GM18951 (cell line): ENCODE measurements around the gene PKIB.
"Not testable (repeated sequence)": the region's sequence is repeated elsewhere in the genome, so short reads cannot be mapped to it uniquely, and the experiment has no call there.

Source experiments
- POLR2A ChIP-seq: IDR thresholded peaks from 4 replicates; pipeline ENCODE4 v1.6.1; 2011; ENCODE audit warnings: mild to moderate bottlenecking; ENCODE audit not compliant: insufficient read length, insufficient read depth; ENCODE audit errors: extremely low read depth
- in situ Hi-C: fragments of 300-500 bp; cut with MboI; formaldehyde crosslinking; loops from one replicate; pipeline ENCODE4 v1.12.0; 2022; ENCODE audit warnings: low sequenced_read_pairs, mixed read lengths, inconsistent platforms; ENCODE audit not compliant: unreplicated experiment

PKIB gene

DNA sequence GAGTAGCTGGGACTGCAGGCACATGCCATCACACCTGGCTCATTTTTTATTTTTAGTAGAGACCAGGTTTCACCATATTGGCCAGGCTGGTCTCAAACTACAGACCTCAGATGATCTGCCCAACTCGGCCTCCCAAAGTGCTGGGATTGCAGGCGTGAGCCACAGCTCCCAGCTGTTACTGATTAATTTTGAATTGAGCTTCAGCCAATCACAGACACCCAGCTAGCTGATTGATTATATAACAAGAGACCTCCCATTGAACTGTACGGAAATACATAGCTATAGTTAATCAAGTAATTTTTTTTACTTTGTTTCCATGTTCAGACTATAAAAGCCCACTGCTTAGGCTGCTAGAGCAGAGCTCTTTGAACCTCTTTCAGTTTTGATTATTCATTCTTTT lies 31.6 kb downstream of the PKIB start:
- in situ Hi-C loops: no loop called here
- TF ChIP-seq POLR2A: no peak

DNA sequence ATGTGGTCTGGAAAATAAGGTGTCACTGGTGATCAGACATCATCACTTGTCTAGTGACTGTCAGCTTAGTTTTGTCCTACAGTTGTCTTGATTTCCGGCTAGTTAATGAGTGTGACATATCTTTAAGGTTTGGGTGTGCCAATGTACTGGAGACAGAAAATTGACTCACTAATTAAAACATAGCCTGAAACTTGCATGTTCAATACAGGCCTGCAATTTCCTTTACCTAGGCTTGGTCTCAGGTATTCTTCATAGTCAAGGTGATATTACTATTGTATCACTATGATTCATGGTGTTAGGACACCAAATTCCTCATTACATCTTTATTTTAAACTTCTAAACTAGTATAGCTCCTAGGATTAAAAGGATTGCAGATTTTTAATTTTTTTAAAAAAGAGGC lies 32.4 kb downstream of the PKIB start:
- in situ Hi-C loops: not testable (repeated sequence)

GRCh38 chr6:122645256-122645655 lies 35.1 kb downstream of the PKIB start:
- TF ChIP-seq POLR2A: no peak
- in situ Hi-C loops: no loop called here

DNA sequence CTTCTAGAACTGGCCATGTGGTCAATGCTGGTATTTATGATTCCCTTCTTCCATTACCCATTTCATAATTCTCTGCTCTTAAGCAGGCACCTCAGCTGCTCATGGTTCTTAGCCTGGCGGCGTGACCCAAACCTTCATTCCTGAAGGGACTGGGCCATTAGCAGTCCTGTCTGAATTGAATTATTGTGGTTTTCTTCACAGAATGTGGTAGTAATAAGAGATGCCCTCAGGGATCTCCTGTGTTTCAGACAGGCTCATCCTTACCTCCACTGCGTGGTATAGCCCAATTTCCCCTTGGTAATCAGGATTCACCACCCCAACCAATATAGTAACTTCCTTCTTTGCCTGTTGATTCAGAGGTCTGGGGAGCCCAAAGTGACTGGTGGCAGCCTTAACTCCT lies 37.6 kb downstream of the PKIB start:
- no peak for TF ChIP-seq POLR2A
- in situ Hi-C loops: no loop called here

DNA sequence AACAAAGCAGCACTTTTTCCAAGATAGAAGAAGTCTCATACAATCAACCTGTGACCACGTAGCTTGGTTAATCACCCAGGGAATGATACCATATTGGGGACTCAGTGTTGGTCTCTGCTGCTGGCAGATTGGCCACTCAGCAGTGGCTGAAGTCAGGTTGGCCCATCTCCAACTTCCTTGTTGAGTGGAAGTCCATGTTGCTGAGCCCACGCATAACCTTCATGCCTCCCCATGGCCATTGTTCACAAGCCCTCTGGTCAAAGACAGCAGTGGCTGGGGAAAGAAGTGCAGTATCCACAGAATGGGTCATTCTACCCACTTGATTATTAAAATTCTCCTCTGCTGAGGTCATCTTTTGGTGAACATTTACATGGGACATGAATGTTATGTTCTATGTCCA lies 38.5 kb downstream of the PKIB start:
- TF ChIP-seq POLR2A: no peak
- in situ Hi-C loops: no loop called here

- no peak for TF ChIP-seq POLR2A
- in situ Hi-C loops: no loop called here
These were observed 39.5 kb downstream of the PKIB start for GRCh38 chr6:122649701-122650100.

- in situ Hi-C loops: no loop called here
- TF ChIP-seq POLR2A: no peak
These were observed 40.2 kb downstream of the PKIB start for GRCh38 chr6:122650403-122650802.

DNA sequence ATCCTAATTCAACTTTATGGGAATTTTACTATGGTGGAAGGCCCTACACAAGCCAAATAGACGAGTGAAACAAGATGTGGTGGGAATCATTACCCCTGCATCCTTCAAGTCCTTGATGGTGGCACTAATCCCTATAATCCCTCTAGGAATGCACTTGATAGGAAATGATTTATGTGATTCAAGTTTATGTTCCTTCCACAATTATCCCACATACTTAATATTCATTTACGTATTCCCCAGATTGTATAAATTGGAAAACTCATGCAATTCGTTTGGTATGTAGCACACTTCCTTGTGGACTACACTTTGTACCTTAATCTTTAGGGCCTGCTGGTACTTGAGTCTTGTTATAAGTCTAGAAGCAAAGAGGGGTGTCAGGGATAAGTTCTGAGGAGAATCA lies 40.8 kb downstream of the PKIB start:
- in situ Hi-C loops: no loop called here
- TF ChIP-seq POLR2A: no peak

- TF ChIP-seq POLR2A: no peak
- in situ Hi-C loops: no loop called here
These were observed 41.4 kb downstream of the PKIB start for GRCh38 chr6:122651604-122652003.

GRCh38 chr6:122652431-122652830 lies 42.2 kb downstream of the PKIB start:
- no peak for TF ChIP-seq POLR2A
- in situ Hi-C loops: no loop called here

DNA sequence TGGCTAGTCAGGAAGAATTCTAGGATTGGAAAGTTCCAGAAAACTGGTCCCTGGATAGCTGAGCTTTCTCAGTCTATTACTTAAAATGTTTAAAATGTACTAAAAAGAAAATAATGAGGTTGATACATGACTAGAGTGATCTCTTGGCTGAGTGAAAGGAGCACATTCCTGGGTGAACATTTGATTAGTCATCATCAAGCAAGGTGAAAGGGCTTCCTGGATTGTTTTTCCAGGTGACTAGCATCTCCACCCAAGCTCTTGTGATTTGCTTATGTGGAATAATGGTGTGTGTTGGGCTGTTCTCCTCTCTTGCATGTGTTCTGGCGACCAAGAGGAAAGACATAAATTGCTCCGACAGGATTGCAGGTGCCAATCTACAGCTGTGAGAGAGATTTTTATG lies 42.9 kb downstream of the PKIB start:
- in situ Hi-C loops: no loop called here
- no peak for TF ChIP-seq POLR2A

DNA sequence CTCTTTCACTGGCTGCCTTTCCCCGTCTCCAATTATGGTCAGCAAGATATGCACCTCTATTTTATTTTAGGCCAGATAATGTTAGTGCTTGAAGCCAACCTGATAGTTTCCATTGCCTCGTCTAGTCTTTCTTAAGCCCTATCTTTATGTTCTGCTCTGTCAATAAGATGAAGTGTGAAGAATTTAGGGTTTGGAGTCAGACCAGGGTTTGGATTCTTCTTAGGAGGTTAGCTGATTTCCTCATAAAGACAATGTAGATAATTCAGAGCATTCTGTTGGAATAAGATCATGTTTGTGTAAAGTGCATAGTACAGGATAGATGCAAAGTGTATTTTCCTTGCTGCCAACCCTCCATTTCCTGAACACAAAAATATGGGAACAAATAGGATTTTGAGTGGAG lies 43.8 kb downstream of the PKIB start:
- TF ChIP-seq POLR2A: no peak
- in situ Hi-C loops: no loop called here

DNA sequence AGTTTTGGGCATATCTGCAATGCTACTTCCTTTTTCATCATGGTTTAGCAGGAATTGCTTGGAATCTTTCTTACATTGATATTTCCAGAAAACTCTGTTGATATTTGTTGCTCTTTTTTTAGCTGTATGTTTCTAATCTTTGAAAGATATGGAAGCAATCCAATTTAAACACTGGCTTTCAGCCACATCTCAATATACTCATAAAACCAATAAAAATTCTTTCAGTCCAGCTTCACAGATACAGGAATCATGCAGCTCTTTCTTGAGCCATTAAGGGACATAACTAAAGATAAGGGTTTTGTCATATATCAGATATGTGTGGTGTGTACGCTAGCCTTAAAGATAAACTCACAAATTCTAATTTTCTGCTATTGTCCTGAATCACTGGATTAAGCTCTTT lies 47.4 kb downstream of the PKIB start:
- TF ChIP-seq POLR2A: no peak
- in situ Hi-C loops: no loop called here

GRCh38 chr6:122660296-122660695 lies 50.1 kb downstream of the PKIB start:
- no peak for TF ChIP-seq POLR2A
- in situ Hi-C loops: no loop called here

GRCh38 chr6:122663981-122664380 lies 53.8 kb downstream of the PKIB start:
- no peak for TF ChIP-seq POLR2A
- in situ Hi-C loops: no loop called here
